K562 (cell line): ENCODE measurements around the gene FCSK. TPM values are rescaled to one million over a fixed set of nuclear protein-coding genes. Genes with fewer than 3 reads are reported as not detected.

Source experiments
- ARHGAP35 ChIP-seq: fragments of 450-650 bp; IDR thresholded peaks from 2 replicates; pipeline ENCODE4 v1.6.1; 2018; ENCODE audit not compliant: partially characterized antibody
- ATF3 ChIP-seq, 2 experiments: fragments of 450-650 bp in 1 of 2; sonication (generic) in 1 of 2; formaldehyde crosslinking in 1 of 2; IDR thresholded peaks in 1 of 2; conservative IDR thresholded peaks in 1 of 2; 2 replicates each; pipeline versions ENCODE4 v1.6.1 to v1.8.1; 2016 to 2023; ENCODE audit warnings: mild to moderate bottlenecking in 2 of 2, moderate library complexity in 2 of 2, inconsistent platforms in 1 of 2, missing genetic modification reagents in 1 of 2
- CHD4 ChIP-seq: fragments of 200-600 bp; sonication (generic); IDR thresholded peaks from 3 replicates; pipeline ENCODE4 v1.6.1; 2012; ENCODE audit warnings: low read depth, mild to moderate bottlenecking, mixed read lengths, low read length, inconsistent platforms; ENCODE audit not compliant: insufficient read depth, insufficient replicate concordance, poor library complexity, severe bottlenecking
- E2F4 ChIP-seq: sonication (generic); formaldehyde crosslinking; IDR thresholded peaks from 2 replicates; pipeline ENCODE4 v1.8.0; 2022; ENCODE audit warnings: mild to moderate bottlenecking, low read depth, missing genetic modification reagents
- EHMT2 ChIP-seq: fragments of 450-650 bp; IDR thresholded peaks from 2 replicates; pipeline ENCODE4 v1.6.1; 2018; ENCODE audit warnings: antibody characterized with exemption
- ETV6 ChIP-seq, 3 experiments: fragments of 150-350 bp in 1 of 3; sonication (generic) in 1 of 3; formaldehyde crosslinking in 1 of 3; IDR thresholded peaks; 2 replicates each; pipeline versions ENCODE4 v1.6.1 to v1.8.0; 2014 to 2022; ENCODE audit warnings: borderline replicate concordance in 2 of 3, low read depth in 2 of 3, antibody characterized with exemption in 1 of 3, low read length in 1 of 3, mild to moderate bottlenecking in 1 of 3, missing genetic modification reagents in 1 of 3
- FOXA3 ChIP-seq, 2 experiments: fragments of 450-650 bp in 1 of 2; sonication (generic) in 1 of 2; formaldehyde crosslinking; IDR thresholded peaks in 1 of 2; conservative IDR thresholded peaks in 1 of 2; 2 replicates each; pipeline versions ENCODE4 v1.4.0 to v1.8.0; 2020 to 2022; ENCODE audit warnings: mild to moderate bottlenecking in 2 of 2, missing genetic modification reagents in 1 of 2
- GATAD2B ChIP-seq: fragments of 450-650 bp; IDR thresholded peaks from 2 replicates; pipeline ENCODE4 v1.6.1; 2017; ENCODE audit warnings: mild to moderate bottlenecking, borderline replicate concordance
- HDAC8 ChIP-seq: fragments of 450-650 bp; IDR thresholded peaks from 2 replicates; pipeline ENCODE4 v1.6.1; 2016; ENCODE audit warnings: mild to moderate bottlenecking, missing genetic modification characterization, moderate library complexity, missing compliant biosample characterization
- HOXB6 ChIP-seq: fragments of 250-450 bp; sonication (Bioruptor Pico); IDR thresholded peaks from 2 replicates; pipeline ENCODE4 v1.5.1; 2022; ENCODE audit warnings: mild to moderate bottlenecking, borderline replicate concordance
- IFI16 ChIP-seq: fragments of 250-450 bp; sonication (Bioruptor Pico); IDR thresholded peaks from 2 replicates; pipeline ENCODE4 v2.1.2; 2022; ENCODE audit warnings: mild to moderate bottlenecking, inconsistent platforms
- IRF2 ChIP-seq: sonication (generic); formaldehyde crosslinking; IDR thresholded peaks from 2 replicates; pipeline ENCODE4 v1.8.1; 2022; ENCODE audit warnings: mild to moderate bottlenecking, missing genetic modification reagents
- KAT7 ChIP-seq: sonication (generic); formaldehyde crosslinking; IDR thresholded peaks from 2 replicates; pipeline ENCODE4 v1.8.0; 2022; ENCODE audit warnings: missing genetic modification reagents, mild to moderate bottlenecking, borderline replicate concordance
- MED1 ChIP-seq: sonication (generic); formaldehyde crosslinking; IDR thresholded peaks from 2 replicates; pipeline ENCODE4 v1.8.1; 2023; ENCODE audit warnings: missing genetic modification reagents, borderline replicate concordance
- SNIP1 ChIP-seq: fragments of 450-650 bp; IDR thresholded peaks from 2 replicates; pipeline ENCODE4 v1.7.1; 2017; ENCODE audit warnings: low read depth, mild to moderate bottlenecking
- SNRNP70 ChIP-seq: fragments of 200-400 bp; formaldehyde crosslinking; optimal IDR thresholded peaks from 2 replicates; pipeline ENCODE3; 2017; ENCODE audit warnings: low read depth, low read length
- TCF15 ChIP-seq: fragments of 250-450 bp; sonication (Bioruptor Pico); IDR thresholded peaks from 2 replicates; pipeline ENCODE4 v1.8.0; 2022; ENCODE audit warnings: moderate library complexity, mild to moderate bottlenecking, inconsistent platforms
- TRIM24 ChIP-seq, 2 experiments: fragments of 450-650 bp; IDR thresholded peaks; 2 replicates each; pipeline ENCODE4 v1.6.1; 2016
- TRIM25 ChIP-seq: fragments of 450-650 bp; IDR thresholded peaks from 2 replicates; pipeline ENCODE4 v1.7.0; 2016; ENCODE audit warnings: borderline replicate concordance
- ZBED1 ChIP-seq: IDR thresholded peaks from 2 replicates; pipeline ENCODE4 v1.6.1; 2014
- ZBTB17 ChIP-seq: fragments of 450-650 bp; formaldehyde crosslinking; IDR thresholded peaks from 2 replicates; pipeline ENCODE4 v1.4.0; 2020; ENCODE audit warnings: mild to moderate bottlenecking
- ZNF311 ChIP-seq: fragments of 250-450 bp; sonication (Bioruptor Pico); IDR thresholded peaks from 2 replicates; pipeline ENCODE4 v1.4.0; 2020; ENCODE audit warnings: mild to moderate bottlenecking, moderate library complexity
- ZNF696 ChIP-seq: fragments of 250-450 bp; sonication (Bioruptor Pico); conservative IDR thresholded peaks from 2 replicates; pipeline ENCODE4 v1.4.0; 2020; ENCODE audit warnings: mild to moderate bottlenecking, moderate library complexity
- ZNF778 ChIP-seq: fragments of 450-650 bp; formaldehyde crosslinking; IDR thresholded peaks from 2 replicates; pipeline ENCODE4 v1.4.0; 2020; ENCODE audit warnings: mild to moderate bottlenecking, moderate library complexity
- polyA plus RNA-seq, 8 experiments: library from polyadenylated mRNA; depleted of rRNA in 4 of 8; stranded (reverse) in 5 of 8; unstranded in 3 of 8; fragments of >200 nt; fragmentation: Nextera tagmentation in 2 of 8; fragmentation: Illumina TruSeq in 1 of 8; extraction: Ambion mirVana in 2 of 8; extraction: Trizol in 1 of 8; gene quantifications; 2 replicates each; pipeline versions ENCODE4 v1.2.1 to v1.2.3, GENCODE V29; 2011 to 2014; ENCODE audit warnings: inconsistent platforms in 1 of 8, missing spikeins in 1 of 8
- total RNA-seq, 7 experiments: library from RNA; depleted of rRNA in 6 of 7; stranded (reverse); fragments of >200 nt in 6 of 7; fragmentation: Illumina TruSeq in 2 of 7; extraction: Trizol in 2 of 7; gene quantifications; 2 replicates each; pipeline versions ENCODE4 v1.2.1 to v1.2.3, GENCODE V29; 2011 to 2021; ENCODE audit warnings: low replicate concordance in 1 of 7

The FCSK gene
- total and polyA plus RNA-seq, 9 of the 15 experiments (the other 6 are each of a cell fraction or from before 2014, with no cell fraction given), result 0.92 to 18.6 (median 8.3) TPM

GRCh38 chr16:70438969-70439862 lies 15.2 kb upstream of the FCSK start, which contains the start of gene ST3GAL2 (continued):
- no peak for TF ChIP-seq TRIM25
- no peak for TF ChIP-seq TCF15 (CRISPR knock-in tag)
- TF ChIP-seq GATAD2B, result 0 out of 2 replicates have a peak, but pooled peaks have one; percentile 33
- TF ChIP-seq HDAC8 (tag), result peak; percentile 84
- TF ChIP-seq ZNF778 (CRISPR knock-in tag), result no peak
- TF ChIP-seq ETV6 (IDR thresholded peaks at IDR 0.05; ENCODE audit: borderline replicate concordance in 1 of 2, low read depth in 2 of 2, low read length in 1 of 2), result no peak
- TF ChIP-seq ETV6 (CRISPR knock-in tag; IDR thresholded peaks at IDR 0.05; ENCODE audit: borderline replicate concordance), result no peak
- TF ChIP-seq IRF2 (CRISPR knock-in tag), result no peak
- no peak for TF ChIP-seq CHD4
- TF ChIP-seq ARHGAP35, result no peak
- no peak for TF ChIP-seq TRIM24 (IDR thresholded peaks at IDR 0.05)
- no peak for TF ChIP-seq SNIP1
- no peak for TF ChIP-seq HOXB6 (CRISPR knock-in tag)
- no peak for TF ChIP-seq ZBED1
- peak; percentile 86 for TF ChIP-seq ZBTB17
- TF ChIP-seq ZNF696, result no peak
- TF ChIP-seq FOXA3 (CRISPR knock-in tag; conservative IDR thresholded peaks at IDR 0.05 in 1 of 2, IDR thresholded peaks at IDR 0.05 in 1 of 2), result no peak
- peak; percentile 90 for TF ChIP-seq ZNF311 (CRISPR knock-in tag)
- no peak for TF ChIP-seq KAT7
- TF ChIP-seq MED1 (CRISPR knock-in tag), result no peak
- TF ChIP-seq SNRNP70, result no peak
- TF ChIP-seq ATF3 (IDR thresholded peaks at IDR 0.05), result no peak
- TF ChIP-seq ATF3 (CRISPR knock-in tag; conservative IDR thresholded peaks at IDR 0.05), result no peak
- TF ChIP-seq EHMT2, result no peak
- no peak for TF ChIP-seq IFI16 (CRISPR knock-in tag)
- TF ChIP-seq E2F4, result no peak
